HCT116 (cell line): Measurements from ENCODE around the gene ABL1. TPM values are rescaled to one million over a fixed set of nuclear protein-coding genes. Genes with fewer than 3 reads are reported as not detected.
"Not testable (repeated sequence)": the region's sequence is repeated elsewhere in the genome, so short reads cannot be mapped to it uniquely, and the experiment has no call there.

ENCODE experiments used
- ATAC-seq: fragments of 200-7000 bp; cut with Tn5 transposase; 2 replicates; pipeline ENCODE4 v1.9.1; 2020; ENCODE audit warnings: mild to moderate bottlenecking, moderate library complexity
- BruUV-seq: library from RNA; stranded (reverse); fragments of 400-500 nt; replicated peaks from 2 replicates; lab custom pipeline; 2021; lab: Mats Ljungman, UMichigan
- CTCF ChIA-PET: fragments of 300-600 bp; sonication (Branson Sonifier 250); formaldehyde crosslinking; loops from one replicate; lab custom pipeline; 2021; ENCODE audit warnings: antibody characterized with exemption; lab: Charles Lee
- POLR2A ChIA-PET: fragments of 300-600, 350-600 bp; sonication (Branson Sonifier 250); formaldehyde crosslinking; loops from one replicate; lab custom pipeline; 2021; ENCODE audit warnings: antibody characterized with exemption; lab: Charles Lee
- RAD21 ChIA-PET, 2 experiments: fragments of 300-600 bp; sonication (Branson Sonifier 250); formaldehyde crosslinking; loops; one replicate each; lab custom pipeline; 2023; ENCODE audit warnings: low total read pairs in 2 of 2; ENCODE audit not compliant: uncharacterized antibody in 2 of 2, unreplicated experiment in 2 of 2, low non-redundant PET in 1 of 2; lab: Charles Lee
- DNase-seq: peaks from one replicate; pipeline ENCODE4 v3.0.0-alpha.2; 2010; ENCODE audit warnings: low read depth, low spot score
- H2AFZ ChIP-seq: fragments of 200-600 bp; shearing (Covaris generic), sonication (generic); 2 replicates; pipeline ENCODE4 v1.6.1; 2017; ENCODE audit warnings: low read depth, mixed run types, mixed read lengths, antibody characterized with exemption, low read length; ENCODE audit not compliant: poor library complexity, severe bottlenecking
- H3K27ac ChIP-seq: 2 replicates; pipeline ENCODE4 v1.5.1; 2012; ENCODE audit warnings: low read depth, low read length
- H3K27me3 ChIP-seq: fragments of 200-600 bp; sonication (generic); 2 replicates; pipeline ENCODE4 v1.6.1; 2016; ENCODE audit warnings: mixed run types, low read length, mixed read lengths; ENCODE audit not compliant: insufficient read depth
- H3K36me3 ChIP-seq, 2 experiments: fragments of 200-500 bp in 1 of 2; fragments of 200-600 bp in 1 of 2; sonication (Bioruptor generic) in 1 of 2; sonication (generic) in 1 of 2; 2 replicates each; pipeline versions ENCODE4 v1.5.1 to v1.6.1; 2014 to 2016; ENCODE audit warnings: low read length in 2 of 2, inconsistent platforms in 1 of 2, mixed read lengths in 1 of 2, mixed run types in 1 of 2; ENCODE audit not compliant: insufficient read depth in 2 of 2, control insufficient read depth in 1 of 2
- H3K4me1 ChIP-seq, 2 experiments: fragments of 200-600 bp in 1 of 2; sonication (generic) in 1 of 2; 2 replicates each; pipeline versions ENCODE4 v1.5.1 to v1.6.1; 2012 to 2017; ENCODE audit warnings: low read length in 2 of 2, inconsistent platforms in 1 of 2, mild to moderate bottlenecking in 1 of 2, mixed read lengths in 1 of 2, mixed run types in 1 of 2, moderate library complexity in 1 of 2; ENCODE audit not compliant: insufficient read depth in 2 of 2, control insufficient read depth in 1 of 2
- H3K4me2 ChIP-seq: fragments of 200-600 bp; sonication (generic); 2 replicates; pipeline ENCODE4 v1.6.1; 2017; ENCODE audit warnings: mixed run types, low read length, mixed read lengths
- H3K4me3 ChIP-seq, 2 experiments: fragments of 200-600 bp in 1 of 2; sonication (generic) in 1 of 2; replicated peaks in 1 of 2; 2 replicates each; pipeline ENCODE4 v1.5.1; 2011 to 2016; ENCODE audit warnings: low read length in 2 of 2, control low read depth in 1 of 2, low read depth in 1 of 2, mild to moderate bottlenecking in 1 of 2, mixed read lengths in 1 of 2, mixed run types in 1 of 2
- H3K79me2 ChIP-seq: fragments of 200-600 bp; sonication (generic); 2 replicates; pipeline ENCODE4 v1.6.1; 2017; ENCODE audit warnings: mild to moderate bottlenecking, mixed run types, low read length, moderate library complexity, mixed read lengths; ENCODE audit not compliant: insufficient read depth
- H3K9ac ChIP-seq: fragments of 200-600 bp; sonication (generic); 2 replicates; pipeline ENCODE4 v1.6.1; 2016; ENCODE audit warnings: low read length, mixed read lengths
- H3K9me2 ChIP-seq: fragments of 200-600 bp; sonication (generic), shearing (Covaris generic); 2 replicates; pipeline ENCODE4 v1.6.1; 2017; ENCODE audit warnings: mixed run types, mild to moderate bottlenecking, moderate library complexity; ENCODE audit not compliant: insufficient read depth
- H3K9me3 ChIP-seq, 2 experiments: fragments of 200-500 bp in 1 of 2; fragments of 200-600 bp in 1 of 2; sonication (Bioruptor generic) in 1 of 2; sonication (generic) in 1 of 2; 2 replicates each; pipeline ENCODE4 v1.6.1; 2014 to 2017; ENCODE audit warnings: low read length in 2 of 2, mixed read lengths in 2 of 2, inconsistent platforms in 1 of 2, low read depth in 1 of 2, mild to moderate bottlenecking in 1 of 2, mixed run types in 1 of 2, moderate library complexity in 1 of 2; ENCODE audit not compliant: control insufficient read depth in 1 of 2, insufficient read depth in 1 of 2
- H4K20me1 ChIP-seq: fragments of 200-600 bp; sonication (generic), shearing (Covaris generic); 2 replicates; pipeline ENCODE4 v1.6.1; 2017; ENCODE audit warnings: mixed run types, mild to moderate bottlenecking, moderate library complexity; ENCODE audit not compliant: insufficient read depth
- ATF3 ChIP-seq: IDR thresholded peaks from 2 replicates; pipeline ENCODE4 v1.6.1; 2012
- CEBPB ChIP-seq: IDR thresholded peaks from 2 replicates; pipeline ENCODE4 v1.6.1; 2012; ENCODE audit warnings: low read depth
- CTCF ChIP-seq, 3 experiments: fragments of 200-600 bp in 1 of 3; sonication (generic) in 1 of 3; IDR thresholded peaks in 2 of 3; conservative IDR thresholded peaks in 1 of 3; 2 replicates each; pipeline ENCODE4 v1.5.1; 2012 to 2017; ENCODE audit warnings: low read depth in 2 of 3, low read length in 2 of 3, antibody characterized with exemption in 1 of 3, borderline replicate concordance in 1 of 3, control low read depth in 1 of 3, mild to moderate bottlenecking in 1 of 3, mixed read lengths in 1 of 3, mixed run types in 1 of 3, moderate library complexity in 1 of 3; ENCODE audit not compliant: insufficient read depth in 1 of 3
- ELF1 ChIP-seq: IDR thresholded peaks from 2 replicates; pipeline ENCODE4 v1.6.1; 2012; ENCODE audit warnings: low read depth, borderline replicate concordance
- EZH2 ChIP-seq: fragments of 200-600 bp; sonication (generic); IDR thresholded peaks from 2 replicates; pipeline ENCODE4 v1.6.1; 2017; ENCODE audit warnings: antibody characterized with exemption, mixed run types
- FOSL1 ChIP-seq: IDR thresholded peaks from 2 replicates; pipeline ENCODE4 v1.6.1; 2012; ENCODE audit warnings: low read depth
- JUND ChIP-seq: IDR thresholded peaks from 2 replicates; pipeline ENCODE4 v1.6.1; 2012
- MAX ChIP-seq: IDR thresholded peaks from 2 replicates; pipeline ENCODE4 v1.6.1; 2012
- POLR2A ChIP-seq: IDR thresholded peaks from 2 replicates; pipeline ENCODE4 v1.7.0; 2011; ENCODE audit warnings: borderline replicate concordance; ENCODE audit not compliant: insufficient read depth, insufficient read length; ENCODE audit errors: extremely low read depth
- RAD21 ChIP-seq: IDR thresholded peaks from 2 replicates; pipeline ENCODE4 v1.6.1; 2012; ENCODE audit warnings: low read depth, mild to moderate bottlenecking
- SP1 ChIP-seq: IDR thresholded peaks from 2 replicates; pipeline ENCODE4 v1.6.1; 2012; ENCODE audit warnings: low read depth
- YY1 ChIP-seq: IDR thresholded peaks from 2 replicates; pipeline ENCODE4 v1.6.1; 2011; ENCODE audit warnings: low read length, low read depth, moderate library complexity, mild to moderate bottlenecking; ENCODE audit not compliant: insufficient replicate concordance; ENCODE audit errors: extremely low read depth
- ZFX ChIP-seq: fragments of 450-650 bp; IDR thresholded peaks from 2 replicates; pipeline ENCODE4 v1.6.1; 2017
- intact Hi-C: fragments of 100-400 bp; cut with micrococcal nuclease; formaldehyde crosslinking; loops from 2 replicates; pipeline ENCODE4 v1.10.0; 2022
- total RNA-seq: library from RNA; stranded (reverse); gene quantifications from one replicate; pipeline ENCODE4 v1.2.1, GENCODE V29; 2021; ENCODE audit not compliant: unreplicated experiment

The ABL1 gene
- total RNA-seq, 1 experiment from 2014 or later, result 54.7 TPM

GRCh38 chr9:130846487-130847305 lies 11.6 kb downstream of the ABL1 start (continued):
- TF ChIP-seq MAX (no peak), YY1 (no peak), EZH2 (no peak), JUND (no peak; the same call in 1 of the 2 replicates), RAD21 (no peak), CEBPB (no peak), SP1 (no peak), ZFX (no peak), POLR2A (no peak)

GRCh38 chr9:130847306-130848217 lies 12.5 kb downstream of the ABL1 start:
- H3K9me2 ChIP-seq, result no peaks in the 10 kb centered on the region
- no peaks in the 10 kb centered on the region for H3K27me3 ChIP-seq
- H2AFZ ChIP-seq, result no peak overlapping the region
- H3K79me2 ChIP-seq, result peaks cover 100% of the 10 kb centered on the region
- peak overlapping the region; percentile 60 for H3K4me2 ChIP-seq
- peaks cover 8% of the 10 kb centered on the region; the same call in 1 of the 2 replicates for H4K20me1 ChIP-seq
- no peak overlapping the region; a peak in 1 of 4 replicates for H3K4me3 ChIP-seq
- no peak for DNase-seq
- RAD21 ChIA-PET, result interaction anchor here in 1 of 2 experiments (0.6 kb wide), 1 partner anchor 120 kb away, joined by 3 read pairs; no protein-coding TSS in a partner anchor
- peak overlapping the region; percentile 77 for H3K27ac ChIP-seq
- H3K36me3 ChIP-seq, result no peaks in the 10 kb centered on the region
- intact Hi-C loops, result loop anchor here (5.0 kb wide), 2 partner anchors 75 to 135 kb away; no protein-coding TSS in a partner anchor
- H3K9ac ChIP-seq, result no peak overlapping the region
- peaks cover 41 to 45% of the 10 kb centered on the region in 2 experiments for H3K4me1 ChIP-seq
- no peaks in the 10 kb centered on the region for H3K9me3 ChIP-seq
- POLR2A ChIA-PET, result no interaction called here
- ATAC-seq, result peak; percentile 51
- TF ChIP-seq ELF1 (no peak), JUND (0 out of 2 replicates have a peak, but pooled peaks have one; percentile 20), FOSL1 (0 out of 2 replicates have a peak, but pooled peaks have one; percentile 20), CEBPB (peak; percentile 61), CTCF (IDR thresholded peaks at IDR 0.05 in 2 of 3, conservative IDR thresholded peaks at IDR 0.05 in 1 of 3; ENCODE audit: borderline replicate concordance in 1 of 3, insufficient read depth in 1 of 3, low read depth in 2 of 3, low read length in 2 of 3) (peak in 2 of 3 experiments; percentile 20 to 31; a peak in 2 of 6 replicates), ATF3 (no peak), SP1 (peak; percentile 40; the same call in 1 of the 2 replicates)
- BruUV-seq, result no TSS peak
- CTCF ChIA-PET, result no interaction called here

GRCh38 chr9:130848514-130848913 lies 13.5 kb downstream of the ABL1 start:
- CTCF ChIA-PET, H2AFZ ChIP-seq, H3K36me3 ChIP-seq, RAD21 ChIA-PET, H3K4me3 ChIP-seq, DNase-seq, POLR2A ChIA-PET, H3K27me3 ChIP-seq, H4K20me1 ChIP-seq, H3K9me3 ChIP-seq, H3K9me2 ChIP-seq, H3K4me2 ChIP-seq, H3K9ac ChIP-seq, ATAC-seq, BruUV-seq: not testable (repeated sequence)
- peaks cover 41 to 45% of the 10 kb centered on the region in 2 experiments for H3K4me1 ChIP-seq
- intact Hi-C loops, result loop anchor here (5.0 kb wide), 2 partner anchors 76 to 136 kb away; no protein-coding TSS in a partner anchor
- H3K27ac ChIP-seq, result peak overlapping the region; percentile 77; the same call in 1 of the 2 replicates
- H3K79me2 ChIP-seq, result peaks cover 100% of the 10 kb centered on the region
